ENCODE results near the gene CPNE7.
"Not testable (repeated sequence)": the region's sequence is repeated elsewhere in the genome, so short reads cannot be mapped to it uniquely, and the experiment has no call there.

Gene CPNE7

GRCh38 chr16:89562939-89563338 is 12.6 kb upstream of the CPNE7 start:
- Histone ChIP-seq H3K9ac (ENCODE audit: low read depth, low read length) (no peak overlapping the region), H3K4me3 (ENCODE audit: low read depth, low read length) (no peak overlapping the region), H3K36me3 (ENCODE audit: control insufficient read depth, insufficient read depth, low read length) (peaks cover 38% of the 10 kb centered on the region), H3K4me1 (ENCODE audit: control insufficient read depth, insufficient read depth, low read length) (peaks cover 8% of the 10 kb centered on the region), H3K9me3 (ENCODE audit: control insufficient read depth, insufficient read depth, low read length) (no peaks in the 10 kb centered on the region), H3K27me3 (ENCODE audit: control insufficient read depth, insufficient read depth, low read length) (no peaks in the 10 kb centered on the region)

GRCh38 chr16:89563639-89564392 is 11.7 kb upstream of the CPNE7 start:
- Histone ChIP-seq H3K36me3 (ENCODE audit: control insufficient read depth, insufficient read depth, low read length) (peaks cover 38% of the 10 kb centered on the region), H3K4me3 (ENCODE audit: low read depth, low read length) (peak overlapping the region; percentile 27), H3K9me3 (ENCODE audit: control insufficient read depth, insufficient read depth, low read length) (no peaks in the 10 kb centered on the region), H3K27me3 (ENCODE audit: control insufficient read depth, insufficient read depth, low read length) (no peaks in the 10 kb centered on the region), H3K9ac (ENCODE audit: low read depth, low read length) (peak overlapping the region; percentile 24), H3K4me1 (ENCODE audit: control insufficient read depth, insufficient read depth, low read length) (peaks cover 8% of the 10 kb centered on the region)

DNA sequence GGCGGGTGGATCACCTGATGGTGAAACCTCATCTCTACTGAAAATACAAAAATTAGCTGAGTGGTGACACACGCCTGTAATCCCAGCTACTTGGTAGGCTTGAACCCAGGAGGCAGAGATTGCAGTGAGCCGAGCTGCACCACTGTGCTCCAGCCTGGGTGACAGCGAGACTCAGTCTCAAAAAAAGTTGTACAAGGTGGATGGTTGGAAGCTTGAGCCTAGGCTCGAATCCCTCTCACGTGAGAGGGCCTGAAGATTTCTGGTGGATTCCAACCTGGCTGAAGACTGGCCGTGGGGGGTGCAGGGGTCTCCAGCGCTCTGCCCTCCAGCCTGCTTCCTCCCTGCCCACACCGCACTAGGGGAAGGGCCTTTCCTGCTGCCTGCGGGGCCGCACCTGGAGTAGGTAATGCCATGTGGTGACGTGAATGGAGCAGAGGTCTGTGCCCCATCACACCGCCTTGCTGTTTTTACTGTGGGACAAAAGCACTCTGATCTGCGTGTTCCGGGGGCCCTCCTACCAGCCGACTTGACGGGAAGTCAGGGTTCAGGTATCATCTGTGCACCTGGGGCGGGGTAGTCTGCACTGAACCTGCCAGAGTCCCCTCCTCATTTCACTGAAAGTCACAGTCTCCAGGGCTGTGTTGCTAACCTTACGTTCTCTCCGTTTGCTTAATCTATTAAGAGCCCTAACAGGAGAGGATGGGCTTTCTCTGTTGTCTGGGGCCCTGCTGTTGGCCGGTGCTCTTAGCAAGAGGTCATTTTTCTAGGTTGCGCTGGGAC is 10.9 kb upstream of the CPNE7 start:
- H3K36me3 ChIP-seq (ENCODE audit: control insufficient read depth, insufficient read depth, low read length): peaks cover 38% of the 10 kb centered on the region
- no peaks in the 10 kb centered on the region for H3K27me3 ChIP-seq (ENCODE audit: control insufficient read depth, insufficient read depth, low read length)
- peak overlapping the region; percentile 70 for H3K9ac ChIP-seq (ENCODE audit: low read depth, low read length)
- no peaks in the 10 kb centered on the region for H3K9me3 ChIP-seq (ENCODE audit: control insufficient read depth, insufficient read depth, low read length)
- peak overlapping the region; percentile 27 for H3K4me3 ChIP-seq (ENCODE audit: low read depth, low read length)
- peaks cover 8% of the 10 kb centered on the region for H3K4me1 ChIP-seq (ENCODE audit: control insufficient read depth, insufficient read depth, low read length)

DNA sequence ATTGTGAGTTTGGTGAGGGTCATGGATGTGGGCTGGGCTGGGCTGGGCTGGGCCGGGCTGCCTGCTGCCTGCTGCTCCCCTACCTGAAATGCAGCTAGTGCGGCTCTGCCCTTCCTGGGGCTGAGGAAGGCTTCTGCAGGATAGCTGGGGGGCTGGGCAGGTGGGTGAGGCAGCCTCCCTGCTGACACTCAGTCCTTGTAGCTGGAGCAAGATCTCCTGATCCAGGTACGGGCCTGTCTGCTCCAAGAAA is 10.4 kb upstream of the CPNE7 start:
- H3K9me3 ChIP-seq (ENCODE audit: control insufficient read depth, insufficient read depth, low read length): no peaks in the 10 kb centered on the region
- peak overlapping the region; percentile 39 for H3K9ac ChIP-seq (ENCODE audit: low read depth, low read length)
- H3K4me1 ChIP-seq (ENCODE audit: control insufficient read depth, insufficient read depth, low read length): peaks cover 8% of the 10 kb centered on the region
- no peaks in the 10 kb centered on the region for H3K27me3 ChIP-seq (ENCODE audit: control insufficient read depth, insufficient read depth, low read length)
- H3K4me3 ChIP-seq (ENCODE audit: low read depth, low read length): peak overlapping the region; percentile 60
- H3K36me3 ChIP-seq (ENCODE audit: control insufficient read depth, insufficient read depth, low read length): peaks cover 38% of the 10 kb centered on the region

- Histone ChIP-seq H3K9ac (ENCODE audit: low read depth, low read length) (peak overlapping the region; percentile 39), H3K4me3 (ENCODE audit: low read depth, low read length) (peak overlapping the region; percentile 60)
Measured at GRCh38 chr16:89565506-89566372, 9.8 kb upstream of the CPNE7 start.

GRCh38 chr16:89567656-89568594 is 7.6 kb upstream of the CPNE7 start:
- no peak overlapping the region for H3K9ac ChIP-seq (ENCODE audit: low read depth, low read length)
- H3K36me3 ChIP-seq (ENCODE audit: control insufficient read depth, insufficient read depth, low read length): peaks cover 14% of the 10 kb centered on the region
- no peak overlapping the region for H3K4me3 ChIP-seq (ENCODE audit: low read depth, low read length)
- no peaks in the 10 kb centered on the region for H3K27me3 ChIP-seq (ENCODE audit: control insufficient read depth, insufficient read depth, low read length)
- H3K4me1 ChIP-seq (ENCODE audit: control insufficient read depth, insufficient read depth, low read length): peaks cover 8% of the 10 kb centered on the region
- no peaks in the 10 kb centered on the region for H3K9me3 ChIP-seq (ENCODE audit: control insufficient read depth, insufficient read depth, low read length)

More at GRCh38 chr16:89565506-89566372, 9.8 kb upstream of the CPNE7 start:
- Histone ChIP-seq H3K4me1 (ENCODE audit: control insufficient read depth, insufficient read depth, low read length) (peaks cover 8% of the 10 kb centered on the region), H3K27me3 (ENCODE audit: control insufficient read depth, insufficient read depth, low read length) (no peaks in the 10 kb centered on the region), H3K36me3 (ENCODE audit: control insufficient read depth, insufficient read depth, low read length) (peaks cover 36% of the 10 kb centered on the region), H3K9me3 (ENCODE audit: control insufficient read depth, insufficient read depth, low read length) (no peaks in the 10 kb centered on the region)

GRCh38 chr16:89569506-89570341 is 5.8 kb upstream of the CPNE7 start:
- Histone ChIP-seq H3K27me3 (ENCODE audit: control insufficient read depth, insufficient read depth, low read length) (no peaks in the 10 kb centered on the region), H3K4me1 (ENCODE audit: control insufficient read depth, insufficient read depth, low read length) (peaks cover 4% of the 10 kb centered on the region), H3K4me3 (ENCODE audit: low read depth, low read length) (no peak overlapping the region), H3K9me3 (ENCODE audit: control insufficient read depth, insufficient read depth, low read length) (no peaks in the 10 kb centered on the region), H3K36me3 (ENCODE audit: control insufficient read depth, insufficient read depth, low read length) (no peaks in the 10 kb centered on the region), H3K9ac (ENCODE audit: low read depth, low read length) (no peak overlapping the region)

DNA sequence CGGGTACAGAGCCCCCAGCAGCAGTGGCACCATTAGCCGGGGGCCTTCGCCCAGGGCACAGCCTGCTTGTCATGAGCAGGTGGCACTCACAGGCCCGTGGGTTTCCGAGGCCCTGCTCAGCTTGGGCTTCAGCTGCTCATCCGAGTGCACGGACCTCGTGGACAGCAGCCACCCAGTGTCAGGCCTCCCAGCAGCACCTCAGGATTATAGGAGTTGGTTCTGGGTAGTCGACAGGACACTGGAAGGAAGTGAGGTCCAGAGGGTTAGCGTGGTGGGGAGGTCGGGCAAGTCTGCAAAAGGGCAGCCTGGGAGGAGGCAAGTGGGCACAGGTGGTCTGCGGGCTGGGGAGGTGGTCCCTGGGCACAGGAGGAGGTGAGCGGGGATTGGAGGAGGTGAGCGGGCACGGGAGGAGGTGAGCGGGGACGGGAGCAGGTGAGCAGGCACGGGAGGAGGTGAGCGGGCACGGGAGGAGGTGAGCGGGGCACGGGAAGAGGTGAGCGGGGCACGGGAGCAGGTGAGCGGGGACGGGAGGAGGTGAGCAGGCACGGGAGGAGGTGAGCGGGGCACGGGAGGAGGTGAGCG is 5.1 kb upstream of the CPNE7 start:
- Histone ChIP-seq H3K36me3 (ENCODE audit: control insufficient read depth, insufficient read depth, low read length) (no peaks in the 10 kb centered on the region), H3K9ac (ENCODE audit: low read depth, low read length) (no peak overlapping the region), H3K9me3 (ENCODE audit: control insufficient read depth, insufficient read depth, low read length) (no peaks in the 10 kb centered on the region), H3K4me3 (ENCODE audit: low read depth, low read length) (no peak overlapping the region), H3K27me3 (ENCODE audit: control insufficient read depth, insufficient read depth, low read length) (no peaks in the 10 kb centered on the region), H3K4me1 (ENCODE audit: control insufficient read depth, insufficient read depth, low read length) (peaks cover 2% of the 10 kb centered on the region)

DNA sequence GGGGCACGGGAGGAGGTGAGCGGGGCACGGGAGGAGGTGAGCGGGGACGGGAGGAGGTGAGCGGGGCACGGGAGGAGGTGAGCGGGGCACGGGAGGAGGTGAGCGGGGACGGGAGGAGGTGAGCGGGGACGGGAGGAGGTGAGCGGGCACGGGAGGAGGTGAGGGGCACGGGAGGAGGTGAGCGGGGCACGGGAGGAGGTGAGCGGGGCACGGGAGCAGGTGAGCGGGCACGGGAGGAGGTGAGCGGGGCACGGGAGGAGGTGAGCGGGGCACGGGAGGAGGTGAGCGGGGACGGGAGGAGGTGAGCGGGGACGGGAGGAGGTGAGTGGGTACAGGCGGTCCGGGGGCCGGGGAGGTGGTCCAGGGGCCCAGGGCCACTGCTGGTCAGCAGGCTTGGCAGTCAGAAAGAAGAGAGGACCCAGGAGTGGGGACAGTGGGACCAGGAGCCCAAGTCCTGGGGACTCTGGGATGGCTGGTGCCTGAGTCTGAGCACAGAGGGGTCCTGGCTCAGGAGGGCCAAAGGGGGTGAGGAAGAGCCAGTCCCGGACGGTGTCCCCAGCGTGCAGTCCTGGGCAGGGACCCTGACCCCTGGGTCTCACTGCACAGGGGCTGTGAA is 4.5 kb upstream of the CPNE7 start:
- H3K36me3 ChIP-seq (ENCODE audit: control insufficient read depth, insufficient read depth, low read length): not testable (repeated sequence)

GRCh38 chr16:89571636-89572035 is 3.9 kb upstream of the CPNE7 start:
- H3K27me3 ChIP-seq (ENCODE audit: control insufficient read depth, insufficient read depth, low read length): peaks cover 3% of the 10 kb centered on the region
- H3K9ac ChIP-seq (ENCODE audit: low read depth, low read length): no peak overlapping the region
- H3K4me3 ChIP-seq (ENCODE audit: low read depth, low read length): no peak overlapping the region
- H3K9me3 ChIP-seq (ENCODE audit: control insufficient read depth, insufficient read depth, low read length): no peaks in the 10 kb centered on the region
- H3K4me1 ChIP-seq (ENCODE audit: control insufficient read depth, insufficient read depth, low read length): no peaks in the 10 kb centered on the region
- no peaks in the 10 kb centered on the region for H3K36me3 ChIP-seq (ENCODE audit: control insufficient read depth, insufficient read depth, low read length)

More for the DNA sequence above, 4.5 kb upstream of the CPNE7 start:
- not testable (repeated sequence) for H3K4me3 ChIP-seq (ENCODE audit: low read depth, low read length); H3K9ac ChIP-seq (ENCODE audit: low read depth, low read length); H3K4me1 ChIP-seq (ENCODE audit: control insufficient read depth, insufficient read depth, low read length); H3K27me3 ChIP-seq (ENCODE audit: control insufficient read depth, insufficient read depth, low read length); H3K9me3 ChIP-seq (ENCODE audit: control insufficient read depth, insufficient read depth, low read length)
